Inflammatory macrophage treated with lipopolysaccharide for 1 hour (primary cell): ENCODE data around the gene LPP.
"Not testable (repeated sequence)": the region's sequence is repeated elsewhere in the genome, so short reads cannot be mapped to it uniquely, and the experiment has no call there.

Experiments
- DNase-seq, 2 donors: peaks; one replicate each; pipeline ENCODE4 v3.0.0-alpha.2; 2020 to 2022

The LPP gene

DNA sequence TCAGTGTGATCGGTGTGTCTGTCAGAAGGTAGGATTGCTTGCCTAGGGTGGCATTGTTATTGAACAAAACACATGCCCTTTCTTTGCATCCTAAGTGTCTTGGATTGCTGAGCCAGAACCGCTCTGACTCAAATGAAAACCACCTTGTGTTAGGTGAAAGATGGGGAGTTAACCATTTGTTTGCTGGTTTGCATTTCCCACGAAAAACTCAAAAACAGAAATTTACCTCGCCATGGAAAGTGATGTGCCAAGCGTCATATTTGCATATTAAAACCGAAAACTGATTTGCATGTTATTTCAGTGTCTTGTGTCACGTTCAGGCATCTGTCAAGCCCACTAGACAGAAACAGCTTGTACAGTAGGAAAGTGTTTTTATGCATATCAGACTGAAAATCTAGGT lies 543.2 kb downstream of the LPP start:
- DNase-seq = no peak

DNA sequence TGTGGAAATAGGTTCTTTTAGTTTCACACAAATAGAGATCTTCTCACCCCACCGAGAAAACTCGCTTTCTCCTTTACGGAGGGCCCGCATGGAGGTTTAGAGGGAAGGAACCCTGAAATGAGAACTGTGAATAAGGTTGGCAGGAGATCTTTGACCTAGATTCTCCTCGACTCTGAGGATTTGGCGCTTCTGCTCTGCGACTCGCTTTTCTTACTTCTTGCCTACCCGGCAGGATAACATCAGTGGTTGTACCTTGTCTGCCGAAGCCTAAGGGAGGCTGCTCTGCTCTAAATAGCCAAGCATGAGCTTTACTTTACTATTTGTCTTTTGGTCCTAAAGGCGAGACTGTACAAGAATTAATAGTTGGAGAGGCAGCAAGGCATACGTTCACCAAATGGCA lies 544.5 kb downstream of the LPP start:
- no peak for DNase-seq

DNA sequence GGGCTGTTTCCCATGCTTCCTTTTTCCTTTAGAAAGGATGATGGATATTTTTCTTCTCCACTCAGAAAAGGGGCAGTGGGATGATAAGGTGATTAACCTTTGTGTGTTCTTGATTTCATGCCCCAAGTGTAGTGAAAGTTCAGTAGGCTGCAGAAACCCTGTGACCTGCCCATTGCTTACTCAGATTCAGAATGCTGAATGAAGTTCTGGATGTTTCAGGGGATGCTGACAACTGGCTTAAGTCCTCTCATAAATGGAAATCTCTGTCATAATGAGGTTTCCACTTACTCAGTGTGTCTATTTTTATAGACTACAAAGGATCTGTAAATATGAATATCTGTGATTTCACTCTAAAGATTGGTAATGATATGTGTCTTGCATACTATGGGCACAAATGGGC lies 546.5 kb downstream of the LPP start:
- no peak for DNase-seq

DNA sequence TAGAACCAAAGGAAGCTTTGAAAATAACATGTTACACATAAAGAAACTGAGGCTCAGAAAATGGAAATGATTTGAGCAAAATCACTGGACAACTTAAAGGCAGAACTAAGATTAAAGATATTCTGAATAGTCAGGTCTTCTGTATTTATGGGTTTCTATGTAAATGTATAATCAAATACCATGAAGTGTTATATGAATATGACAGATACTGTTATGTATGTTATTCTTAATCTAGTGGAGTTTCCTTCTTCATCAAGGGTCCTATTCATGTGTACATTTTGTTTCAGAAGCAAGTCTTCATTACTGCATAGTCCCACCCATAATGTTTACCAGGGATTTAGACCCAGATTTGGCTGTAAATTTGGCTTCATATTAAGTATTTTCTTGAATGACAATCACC lies 547.0 kb downstream of the LPP start:
- DNase-seq = no peak

DNA sequence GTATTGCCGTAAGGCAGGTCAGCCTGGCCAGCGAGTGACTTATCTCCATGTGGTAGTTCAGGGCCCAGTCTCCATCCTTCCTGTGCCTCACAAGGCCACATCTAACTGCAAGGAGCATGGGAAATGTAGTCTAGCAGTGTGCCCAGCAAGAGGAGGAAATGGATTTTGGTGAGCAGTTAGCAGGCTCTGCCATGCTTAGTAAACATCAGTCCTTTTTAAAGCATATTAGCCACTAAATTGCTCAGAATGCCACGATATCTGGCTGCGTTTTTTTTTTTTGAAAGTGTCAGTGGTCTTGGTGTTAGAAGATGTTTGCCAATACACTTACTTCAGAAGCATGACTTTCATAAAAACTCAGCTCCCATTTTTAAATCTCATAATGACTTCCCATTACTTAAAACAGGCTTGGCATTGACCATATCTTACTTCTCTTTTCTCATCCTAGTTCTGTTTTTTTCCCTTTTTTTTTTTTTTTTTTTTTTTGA lies 547.6 kb downstream of the LPP start:
- DNase-seq = peak; percentile 73 to 84

DNA sequence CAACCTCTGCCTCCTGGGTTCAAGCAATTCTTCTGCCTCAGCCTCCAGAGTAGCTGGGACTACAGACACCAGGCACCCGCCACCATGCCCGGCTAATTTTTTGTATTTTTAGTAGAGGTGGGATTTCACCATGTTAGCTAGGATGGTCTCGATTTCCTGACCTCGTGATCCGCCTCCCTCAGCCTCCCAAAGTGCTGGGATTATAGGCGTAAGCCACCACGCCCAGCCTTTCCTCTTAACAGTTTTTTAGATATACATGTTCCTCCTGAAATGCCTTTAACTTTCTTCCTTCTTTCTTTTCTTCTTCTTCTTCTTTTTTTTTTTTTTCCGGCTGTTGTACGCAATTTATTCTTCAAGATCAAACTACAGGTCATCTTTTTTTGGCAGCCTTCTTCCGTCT lies 548.1 kb downstream of the LPP start:
- not testable (repeated sequence) for DNase-seq

DNA sequence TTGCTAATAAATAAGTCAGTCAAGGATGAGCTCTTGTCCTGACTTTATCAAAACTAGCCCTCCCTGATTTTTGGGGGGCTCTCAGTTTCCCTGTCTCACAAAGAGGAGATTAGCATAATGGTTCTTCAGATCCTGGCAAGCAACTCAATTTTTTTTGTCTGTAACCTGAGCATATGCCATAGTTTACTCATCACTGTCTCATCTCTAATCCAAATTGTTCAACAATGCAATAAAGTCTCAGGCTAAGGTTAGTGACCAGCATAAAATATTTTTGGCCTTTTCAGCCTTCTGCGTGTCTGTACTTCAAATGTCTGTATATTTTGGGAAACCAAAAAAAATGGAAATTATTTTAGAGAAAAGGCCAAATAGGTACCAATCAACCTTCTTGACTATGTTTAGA lies 552.2 kb downstream of the LPP start:
- no peak for DNase-seq

DNA sequence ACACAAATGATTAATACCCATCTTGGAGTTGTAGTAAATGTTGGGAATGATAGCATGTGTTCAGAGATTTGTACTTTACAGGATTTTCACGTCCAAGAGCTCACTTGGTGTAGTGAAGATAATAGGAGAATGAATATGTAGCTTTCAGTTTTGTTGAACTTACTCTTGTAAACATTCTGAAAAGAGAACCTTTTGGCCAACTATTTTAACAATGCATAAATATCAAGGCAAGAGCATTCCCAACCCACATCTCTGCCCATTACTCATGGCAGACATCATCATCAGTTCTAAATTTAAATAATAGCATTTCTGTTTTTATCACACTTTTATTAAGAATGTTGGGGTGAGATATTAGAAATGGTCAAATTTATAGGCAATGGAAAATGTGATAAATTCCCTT lies 552.6 kb downstream of the LPP start:
- DNase-seq = no peak

DNA sequence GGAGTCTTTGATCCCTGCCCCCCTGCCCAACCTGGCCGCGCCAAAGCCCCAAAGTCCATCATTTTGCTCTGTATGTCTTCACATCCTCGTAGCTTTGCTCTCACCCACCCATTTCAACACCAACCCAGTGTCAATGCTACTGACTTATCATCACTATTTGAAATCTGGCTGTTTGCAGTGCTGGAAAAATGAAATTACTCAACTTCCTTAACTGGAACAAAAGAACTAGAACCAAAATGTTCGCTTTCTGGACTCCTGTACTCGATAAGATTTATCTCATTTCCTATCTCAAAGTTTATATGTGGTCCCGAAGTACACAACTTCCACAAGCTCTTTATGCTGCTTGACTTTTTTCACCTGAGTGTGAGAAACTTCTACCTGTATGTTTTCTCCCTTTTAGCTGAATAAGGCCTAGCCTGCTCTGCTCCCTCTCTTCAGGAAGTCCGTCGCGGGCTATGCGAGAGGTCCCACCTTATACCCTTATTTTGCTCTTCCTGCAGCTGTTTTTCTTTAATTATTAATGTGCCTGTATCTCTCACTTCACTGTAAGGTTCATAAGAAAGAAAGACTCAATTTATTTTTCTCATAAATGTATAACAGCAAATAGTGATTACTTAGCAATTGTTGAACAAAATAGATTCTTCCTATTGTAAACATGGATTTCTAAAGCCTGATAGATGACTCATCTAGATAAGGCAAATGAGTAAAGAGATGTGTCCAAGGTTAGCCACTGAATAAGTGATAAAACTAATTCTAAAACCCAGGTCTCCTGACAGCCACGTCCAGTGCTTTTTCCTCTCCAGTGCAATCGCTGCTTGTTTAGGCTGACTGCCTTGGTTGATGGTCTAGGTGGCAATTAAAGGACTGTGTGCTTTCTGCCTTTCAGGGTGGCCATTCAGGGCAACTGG lies 553.7 kb downstream of the LPP start:
- peak; percentile 61 to 79 for DNase-seq

DNA sequence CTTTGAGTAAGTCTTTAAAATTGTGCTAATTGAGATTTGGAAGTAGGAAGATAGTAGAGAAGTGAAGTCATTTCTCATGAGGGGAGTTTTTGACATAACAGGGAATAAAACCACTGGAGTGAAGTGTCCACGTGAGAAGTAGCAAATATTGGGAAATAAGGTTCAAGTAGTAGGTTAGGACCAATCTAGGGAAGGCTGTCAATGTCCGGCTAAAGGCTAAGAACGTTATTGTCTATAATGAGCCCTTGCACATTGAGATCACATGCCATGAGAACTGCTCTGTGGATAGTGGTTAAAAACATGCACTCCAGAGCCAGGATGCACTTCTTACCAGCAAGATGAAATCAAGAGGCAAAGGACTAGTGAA lies 557.9 kb downstream of the LPP start:
- peak; percentile 59 to 78 for DNase-seq

DNA sequence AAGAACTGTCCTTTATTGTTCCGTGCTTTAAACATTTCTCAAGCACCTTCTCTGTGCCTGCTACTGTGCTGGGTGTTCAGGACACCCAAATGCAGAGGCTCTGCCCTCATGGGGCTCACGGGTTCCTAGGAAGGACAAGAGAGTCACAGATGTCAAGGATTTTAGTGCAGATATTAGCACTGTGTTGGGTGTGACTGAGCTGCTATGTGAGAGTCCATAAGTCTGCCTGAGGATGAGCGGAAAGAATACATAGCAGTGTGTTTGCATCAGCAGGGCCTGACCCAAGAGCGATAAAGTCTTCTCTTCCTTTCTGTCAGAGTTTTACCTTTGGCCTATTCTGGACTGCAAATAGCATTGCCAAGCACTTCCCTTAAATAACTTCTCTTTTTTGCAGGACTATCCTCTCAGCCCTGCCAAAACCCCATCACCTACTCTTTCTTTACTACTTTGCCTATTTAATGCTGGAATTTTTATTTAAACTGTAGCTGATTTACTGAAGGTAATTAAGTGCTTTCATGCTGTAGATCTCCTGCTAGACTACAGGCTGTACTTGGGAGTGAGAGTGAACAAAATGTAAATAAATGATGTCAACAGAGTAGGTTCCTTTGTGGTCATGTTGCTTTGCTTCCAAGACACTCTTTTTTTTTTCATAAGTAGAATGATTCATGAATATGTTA lies 558.4 kb downstream of the LPP start:
- DNase-seq = peak; percentile 74 to 89

DNA sequence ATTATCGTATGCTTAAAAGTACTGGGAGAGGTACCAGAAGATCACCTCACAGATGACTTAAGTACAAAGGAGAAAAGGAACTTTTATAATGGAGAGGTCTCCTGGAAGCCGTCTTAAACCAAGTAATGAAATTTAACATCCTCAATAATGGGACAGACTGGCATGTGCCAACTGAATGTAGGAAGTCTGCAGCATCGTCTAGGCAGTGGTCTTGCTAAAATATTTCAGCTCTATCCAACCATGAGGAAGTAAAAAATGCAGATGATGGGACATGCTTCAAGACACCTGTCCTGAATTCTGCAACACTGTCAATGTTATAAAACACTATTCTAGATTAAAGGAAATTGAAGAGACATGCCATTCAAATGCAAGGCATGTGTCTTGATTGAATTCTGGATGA lies 559.0 kb downstream of the LPP start:
- no peak for DNase-seq

DNA sequence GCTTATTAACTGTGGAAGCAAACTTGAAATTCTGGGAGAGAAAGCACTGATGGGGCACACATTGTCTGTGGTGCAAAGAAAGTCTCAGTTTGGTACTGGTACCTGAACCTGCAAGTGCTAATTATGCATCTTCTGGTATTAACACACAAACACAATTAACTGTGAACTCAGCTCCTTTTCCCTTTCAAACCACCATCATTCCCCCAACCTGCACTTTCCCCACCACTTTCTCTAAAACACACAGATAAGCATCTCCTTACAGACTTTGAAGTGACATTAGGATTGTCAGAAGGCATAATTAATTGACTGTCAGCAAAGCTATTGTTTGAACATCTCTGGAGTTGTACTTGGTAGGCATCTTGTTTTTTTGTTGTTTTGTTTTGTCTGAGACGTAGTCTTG lies 565.6 kb downstream of the LPP start:
- no peak for DNase-seq

DNA sequence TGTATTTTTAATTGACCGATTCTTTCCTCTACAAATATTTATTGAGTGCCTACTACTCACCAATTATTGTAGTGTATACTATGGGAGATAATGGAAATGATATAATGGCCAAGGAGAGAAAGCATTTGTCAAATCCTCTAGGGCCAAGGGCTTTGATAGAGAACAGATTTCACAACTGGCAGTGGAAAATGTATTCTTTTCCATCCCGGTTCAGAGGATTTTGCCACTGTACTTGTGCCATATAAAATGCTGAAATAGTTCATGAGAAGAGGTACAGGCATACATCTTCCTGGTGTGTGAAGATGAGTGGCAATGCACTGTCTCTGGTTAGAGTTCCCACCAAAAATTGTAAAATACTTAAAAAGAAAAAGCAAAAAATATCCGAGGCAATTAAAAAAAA lies 566.3 kb downstream of the LPP start:
- no peak for DNase-seq

DNA sequence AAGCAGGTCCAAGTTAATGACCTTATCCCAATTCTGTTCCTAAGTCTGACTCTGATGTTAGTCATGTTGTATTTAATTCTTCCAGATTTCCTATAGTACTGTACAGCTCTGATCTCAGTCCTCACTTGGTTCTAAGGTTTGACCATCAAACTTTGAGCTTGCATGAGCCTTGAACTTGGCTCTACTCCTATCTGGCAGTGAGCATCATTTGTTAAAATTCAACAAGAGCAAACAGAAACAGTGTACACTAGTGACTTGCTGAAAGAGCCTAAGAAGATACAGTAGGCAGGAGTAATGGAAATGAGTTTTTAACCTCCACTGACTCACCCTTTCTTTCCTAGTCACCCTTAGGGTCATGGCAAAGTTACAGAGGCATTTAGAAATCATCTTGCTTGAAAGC lies 566.7 kb downstream of the LPP start:
- peak; percentile 45 to 46 for DNase-seq

DNA sequence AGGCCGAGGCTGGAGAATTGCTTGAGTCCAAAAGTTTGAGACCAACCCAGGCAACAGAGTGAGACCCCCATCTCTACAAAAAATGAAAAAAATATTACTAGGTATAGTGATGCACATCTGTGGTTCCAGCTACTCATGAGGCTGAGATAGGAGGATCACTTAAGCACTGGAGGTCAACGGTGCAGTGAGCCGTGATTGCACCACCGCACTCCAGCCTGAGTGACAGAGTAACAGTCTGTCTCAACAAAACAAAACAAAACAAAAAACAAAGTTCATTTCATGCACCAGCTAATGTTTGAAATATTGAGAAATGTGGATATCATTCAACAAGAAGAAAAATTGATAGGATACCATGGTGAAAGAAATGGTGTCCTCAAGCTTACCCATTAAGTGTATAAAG lies 567.4 kb downstream of the LPP start:
- no peak for DNase-seq

DNA sequence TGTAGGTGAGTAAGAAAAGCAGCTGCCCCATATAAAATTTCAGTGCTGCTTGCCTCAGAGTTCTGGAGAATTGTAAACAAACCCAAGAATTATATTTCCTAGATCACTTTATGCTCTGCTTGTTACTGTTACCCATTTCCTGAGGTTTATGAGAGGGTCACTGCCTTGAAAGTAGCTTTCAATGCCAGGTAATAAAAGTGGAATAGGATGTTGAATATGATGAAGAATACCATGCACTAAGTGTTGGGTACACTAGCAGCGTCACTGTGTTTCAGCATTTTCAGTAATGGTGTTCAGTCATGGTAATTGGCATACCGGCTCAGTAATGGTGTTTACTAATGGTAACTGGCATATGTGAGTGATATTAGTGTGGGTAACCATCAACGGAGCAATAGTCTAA lies 568.0 kb downstream of the LPP start:
- no peak for DNase-seq

DNA sequence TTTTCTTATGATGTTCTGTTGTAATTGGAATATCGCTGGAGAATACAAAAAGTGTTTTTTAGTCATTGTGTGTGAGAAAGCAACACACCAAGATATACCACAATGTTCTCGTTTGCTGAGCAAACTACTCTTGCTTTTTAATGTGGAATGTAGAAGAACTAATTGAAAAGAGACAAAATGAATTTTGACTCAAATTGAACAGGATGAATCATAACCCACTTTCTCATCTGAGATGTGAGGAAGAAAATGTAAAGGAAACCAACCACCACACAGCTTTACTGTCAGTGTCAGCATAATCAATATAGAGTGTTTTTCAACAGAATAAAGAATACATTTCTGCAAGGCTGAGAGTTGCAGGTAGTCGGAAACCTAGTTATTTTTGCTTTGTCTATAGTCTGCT lies 569.0 kb downstream of the LPP start:
- no peak for DNase-seq

DNA sequence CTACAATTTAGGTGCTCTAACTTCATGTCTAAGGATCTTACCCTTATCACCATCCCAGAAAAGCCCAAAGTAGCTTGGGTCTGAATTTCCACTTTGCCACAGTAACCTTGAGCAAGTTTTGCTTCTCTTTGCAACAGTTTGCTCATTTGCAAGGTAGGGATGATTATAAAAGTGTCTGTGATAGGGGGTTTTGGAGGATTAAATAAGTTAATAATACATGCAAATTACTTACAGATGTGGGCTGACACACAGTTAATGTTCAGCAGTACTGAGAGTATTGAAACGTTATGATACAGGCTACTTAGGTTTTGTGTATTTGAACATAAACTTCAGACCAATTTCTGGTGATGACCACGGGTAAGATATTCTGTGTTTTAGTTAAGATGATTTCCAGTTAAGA lies 573.1 kb downstream of the LPP start:
- DNase-seq = no peak

DNA sequence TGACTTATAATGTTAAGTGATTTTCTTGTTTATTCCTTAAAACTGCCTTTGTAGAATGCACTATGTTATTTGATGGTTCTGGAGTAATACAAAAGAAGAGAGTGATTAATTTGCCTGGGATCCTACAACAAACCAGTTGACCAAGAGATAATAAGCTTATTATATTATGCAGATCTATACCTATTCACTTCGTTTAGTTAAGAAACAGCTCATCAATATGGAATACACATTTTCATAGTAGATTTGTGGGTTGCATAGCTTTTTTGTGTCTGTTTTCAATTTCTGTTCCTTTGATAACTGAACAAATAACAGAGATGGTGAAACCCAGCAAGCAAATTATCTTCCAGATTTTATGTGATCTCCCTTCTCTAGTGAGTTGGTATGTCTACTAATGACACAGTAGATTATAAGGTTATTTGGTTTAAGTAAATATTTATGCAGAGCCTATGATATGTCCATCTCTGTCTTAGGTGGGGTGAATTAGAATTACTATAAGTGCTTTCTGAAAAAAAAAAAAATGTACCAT lies 574.5 kb downstream of the LPP start:
- no peak for DNase-seq

DNA sequence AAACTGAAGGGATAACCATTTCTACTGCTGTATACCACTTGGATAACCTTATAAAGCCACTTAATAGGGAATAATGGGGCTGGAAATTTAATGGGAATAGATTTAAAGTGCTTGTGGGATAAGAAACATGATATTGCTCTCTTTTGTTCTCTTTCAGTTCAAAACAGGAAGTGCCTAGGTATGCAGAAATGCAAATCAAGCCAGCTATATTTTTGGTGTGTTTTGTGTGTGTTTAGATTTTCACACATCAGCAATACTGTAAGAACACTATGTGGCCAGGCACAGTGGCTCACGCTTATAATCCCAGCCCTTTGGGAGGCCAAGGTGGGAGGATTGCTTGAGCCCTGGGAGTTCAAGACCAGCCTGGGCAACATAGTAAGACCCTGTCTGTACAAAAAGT lies 575.5 kb downstream of the LPP start:
- no peak for DNase-seq

DNA sequence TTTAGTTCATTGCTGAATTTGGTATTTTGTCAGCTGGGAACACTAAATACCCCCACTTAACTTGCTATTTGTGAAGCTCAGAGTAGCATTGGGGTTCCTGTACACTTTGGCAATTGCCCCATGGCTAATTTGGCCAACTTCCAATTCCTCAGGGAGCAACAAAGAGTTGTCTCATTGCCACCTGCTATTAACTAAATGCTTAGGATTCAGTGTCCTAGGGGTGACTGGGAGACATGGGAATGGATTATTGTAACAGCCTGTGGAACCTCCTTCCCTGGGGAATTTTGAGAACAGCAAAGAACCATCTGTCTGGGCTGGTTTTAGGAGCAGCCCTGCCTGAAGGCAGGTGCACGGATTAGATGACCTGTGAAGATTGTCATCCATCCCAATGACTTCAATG lies 580.4 kb downstream of the LPP start:
- DNase-seq = no peak

DNA sequence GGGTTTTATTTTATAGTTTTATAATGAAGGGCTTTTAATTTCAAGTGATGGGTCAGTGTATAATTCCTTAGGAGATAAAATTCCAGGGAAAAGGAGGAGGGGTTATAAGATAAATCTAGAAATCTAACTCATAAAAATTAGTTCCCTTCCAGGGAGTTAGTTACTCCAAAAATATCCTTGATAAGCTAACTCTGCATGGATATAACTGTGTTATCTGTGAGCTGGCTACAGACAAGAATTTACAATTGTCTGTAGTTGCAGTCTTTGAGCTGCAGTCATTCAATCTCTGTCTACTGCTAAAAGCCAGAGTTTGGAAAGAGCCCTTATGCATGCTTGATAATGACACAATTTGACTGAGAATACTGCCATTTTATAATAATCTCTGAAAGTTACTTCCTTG lies 585.6 kb downstream of the LPP start:
- no peak for DNase-seq

DNA sequence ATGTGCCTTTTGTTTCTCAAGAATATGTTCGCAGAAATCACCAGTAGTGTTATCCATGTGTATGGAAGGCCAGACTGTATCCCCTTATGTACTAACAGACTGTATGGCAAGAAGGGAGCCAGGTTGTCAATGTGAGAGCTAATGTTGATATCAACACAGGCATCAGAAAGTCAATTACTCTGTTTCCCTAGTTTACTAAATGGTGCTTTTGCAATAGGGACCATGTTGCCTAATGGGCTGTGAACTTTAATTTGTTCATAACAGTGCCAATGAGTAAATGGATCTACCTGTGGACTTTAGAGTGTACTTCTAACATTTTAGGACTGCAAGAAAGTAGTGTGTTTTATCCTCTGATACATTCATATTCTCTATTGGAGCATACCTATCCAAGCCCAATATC lies 586.1 kb downstream of the LPP start:
- no peak for DNase-seq
